22Rv1 (cell line): ENCODE data around the gene TEX264.
"Not testable (repeated sequence)": the region's sequence is repeated elsewhere in the genome, so short reads cannot be mapped to it uniquely, and the experiment has no call there.

Source experiments
- CTCF ChIP-seq: fragments of 450-650 bp; IDR thresholded peaks from 2 replicates; pipeline ENCODE4 v1.5.1; 2017; ENCODE audit warnings: mild to moderate bottlenecking
- ZFX ChIP-seq: fragments of 450-650 bp; IDR thresholded peaks from 2 replicates; pipeline ENCODE4 v1.6.1; 2017; ENCODE audit warnings: antibody characterized with exemption, borderline replicate concordance

GRCh38 chr3:51652103-51652502 lies 18.9 kb upstream of the TEX264 start:
- TF ChIP-seq CTCF, ZFX: not testable (repeated sequence)
